Calu3 (cell line): ENCODE measurements around the gene WNT8A. TPM values are rescaled to one million over a fixed set of nuclear protein-coding genes. Genes with fewer than 3 reads are reported as not detected.

Experiments used
- Bru-seq: library from RNA; stranded (reverse); fragments of 400-500 nt; gene quantifications from one replicate; lab custom pipeline; 2021; lab: Mats Ljungman, UMichigan
- BruChase-seq, 2 experiments: library from RNA; stranded (reverse); fragments of 400-500 nt; gene quantifications; one replicate each; lab custom pipeline; 2021; lab: Mats Ljungman, UMichigan
- BruUV-seq: library from RNA; stranded (reverse); fragments of 400-500 nt; replicated peaks from 2 replicates; lab custom pipeline; 2021; lab: Mats Ljungman, UMichigan
- CTCF ChIA-PET: fragments of 300-600 bp; sonication (Branson Sonifier 250); formaldehyde crosslinking; loops from one replicate; lab custom pipeline; 2022; ENCODE audit warnings: antibody characterized with exemption; lab: Charles Lee
- DNase-seq: peaks from one replicate; pipeline ENCODE4 v3.0.0; 2022
- H3K27ac Mint-ChIP-seq: one replicate; pipeline ENCODE4 v1.8.0; 2022; ENCODE audit warnings: mixed read lengths; ENCODE audit not compliant: unreplicated experiment
- H3K27me3 Mint-ChIP-seq: one replicate; pipeline ENCODE4 v1.8.0; 2022; ENCODE audit warnings: mixed read lengths; ENCODE audit not compliant: unreplicated experiment
- H3K36me3 Mint-ChIP-seq: one replicate; pipeline ENCODE4 v1.8.0; 2022; ENCODE audit warnings: mild to moderate bottlenecking, moderate library complexity, mixed read lengths; ENCODE audit not compliant: insufficient read depth, unreplicated experiment
- H3K4me1 Mint-ChIP-seq: one replicate; pipeline ENCODE4 v1.8.0; 2022; ENCODE audit warnings: mild to moderate bottlenecking, low read depth, mixed read lengths; ENCODE audit not compliant: unreplicated experiment
- H3K4me3 Mint-ChIP-seq: one replicate; pipeline ENCODE4 v1.8.0; 2022; ENCODE audit warnings: mild to moderate bottlenecking, low read depth, moderate library complexity, mixed read lengths; ENCODE audit not compliant: unreplicated experiment
- H3K9me3 Mint-ChIP-seq: one replicate; pipeline ENCODE4 v1.8.0; 2022; ENCODE audit warnings: low read depth, mixed read lengths; ENCODE audit not compliant: unreplicated experiment
- CTCF ChIP-seq: fragments of 200-600 bp; IDR thresholded peaks from one replicate; pipeline ENCODE4 v1.8.0; 2022; ENCODE audit warnings: antibody characterized with exemption; ENCODE audit not compliant: unreplicated experiment
- intact Hi-C: fragments of 100-400 bp; cut with micrococcal nuclease; formaldehyde crosslinking; loops from one replicate; pipeline ENCODE4 v1.10.0; 2022; ENCODE audit not compliant: unreplicated experiment
- long read RNA-seq: library from polyadenylated mRNA; stranded (forward); transcript quantifications from one replicate; pipeline ENCODE4 v2.0.0, GENCODE V29; 2022
- total RNA-seq: library from RNA; stranded (reverse); gene quantifications from 2 replicates; pipeline ENCODE4 v1.2.3, GENCODE V29; 2022

WNT8A gene
- total RNA-seq (not detected in 2 replicates), Bru-seq, nascent RNA (not detected), BruChase-seq, experiment 1, labeled RNA remaining after a 6-hour chase (not detected), BruChase-seq, experiment 2, labeled RNA remaining after a 2-hour chase (not detected)
- long read RNA-seq, result 0 reads

GRCh38 chr5:138083702-138084101 lies at the start of gene WNT8A:
TSS of gene WNT8A (plus strand) at chr5:138084033. CDS start at chr5:138084128, 95 bp downstream.
- DNase-seq, result no peak
- H3K27me3 Mint-ChIP-seq, result no peaks in the 10 kb centered on the region
- CTCF ChIA-PET, result interaction anchor here (0.8 kb wide), 1 partner anchor 50 kb away, joined by 3 read pairs; no protein-coding TSS in a partner anchor
- H3K27ac Mint-ChIP-seq, result no peak within 1 kb of the TSS
- no peak for TF ChIP-seq CTCF
- no peak within 1 kb of the TSS for H3K4me3 Mint-ChIP-seq
- H3K9me3 Mint-ChIP-seq, result no peaks in the 10 kb centered on the region
- no peaks in the 10 kb centered on the region for H3K36me3 Mint-ChIP-seq
- intact Hi-C loops, result no loop called here
- BruUV-seq, result no TSS peak
- H3K4me1 Mint-ChIP-seq, result no peaks in the 10 kb centered on the region

DNA sequence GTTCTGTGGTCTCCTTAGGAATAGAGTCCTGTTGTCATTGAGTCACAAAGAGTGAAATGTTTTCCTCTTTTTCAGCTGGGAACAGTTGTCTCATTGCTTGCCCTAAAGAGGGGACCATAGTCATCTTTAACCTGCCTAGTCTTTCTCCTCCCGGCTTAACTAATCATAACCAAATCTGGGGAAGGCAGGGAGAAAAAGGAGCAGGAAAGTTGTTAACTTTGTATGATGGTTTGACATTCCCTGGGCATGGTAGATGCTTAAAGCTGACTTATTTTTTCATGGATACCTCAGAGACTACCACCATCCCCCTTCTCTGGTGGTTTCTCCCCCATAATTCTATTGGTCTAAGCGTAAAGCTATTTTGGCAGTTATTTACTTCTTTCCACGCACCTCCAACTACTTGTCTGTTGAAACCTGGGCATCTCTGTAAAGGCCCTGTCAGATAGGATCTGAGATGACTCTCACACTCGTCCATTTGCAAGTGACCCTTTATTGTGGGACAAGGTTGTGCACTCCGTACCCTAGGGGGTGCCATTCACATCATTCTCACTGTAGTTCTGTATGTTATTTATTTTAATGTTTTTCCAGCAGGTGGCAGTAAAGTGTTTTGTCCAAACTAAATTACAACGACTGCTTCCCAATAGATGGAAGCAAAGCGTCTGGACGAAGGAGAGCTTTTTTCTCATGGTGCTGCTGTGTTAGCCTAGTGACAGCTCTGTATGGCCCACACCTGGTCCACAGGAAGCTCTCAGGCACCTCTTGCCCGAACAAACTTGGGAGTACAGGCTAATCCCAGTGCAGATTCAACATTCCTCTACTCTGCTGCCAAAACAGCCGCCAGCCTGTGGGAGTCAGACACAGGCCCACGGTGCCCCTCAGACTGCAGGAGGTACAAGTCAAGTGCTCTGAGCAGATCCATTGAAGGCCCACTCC lies 48.0 kb upstream of the WNT8A start:
- no peaks in the 10 kb centered on the region for H3K27me3 Mint-ChIP-seq
- H3K27ac Mint-ChIP-seq, result peak overlapping the region; percentile 59
- H3K4me1 Mint-ChIP-seq, result peaks cover 22% of the 10 kb centered on the region
- H3K36me3 Mint-ChIP-seq, result peaks cover 30% of the 10 kb centered on the region
- no TSS peak for BruUV-seq
- CTCF ChIA-PET, result interaction anchor here (0.6 to 1.7 kb wide), 11 partner anchors 10 to 543 kb away, joined by 3 to 20 read pairs (median 3); no protein-coding TSS in a partner anchor
- intact Hi-C loops, result loop anchor here (1.0 kb wide), 2 partner anchors 32 to 97 kb away; no protein-coding TSS in a partner anchor
- no peak overlapping the region for H3K4me3 Mint-ChIP-seq
- H3K9me3 Mint-ChIP-seq, result no peaks in the 10 kb centered on the region
- TF ChIP-seq CTCF, result peak; percentile 87
- DNase-seq, result peak; percentile 80

GRCh38 chr5:138037271-138037670 lies 46.6 kb upstream of the WNT8A start:
- Mint-ChIP-seq H3K4me1 (peaks cover 15% of the 10 kb centered on the region), H3K27me3 (no peaks in the 10 kb centered on the region), H3K27ac (no peak overlapping the region), H3K36me3 (peaks cover 21% of the 10 kb centered on the region), H3K4me3 (no peak overlapping the region), H3K9me3 (no peaks in the 10 kb centered on the region)
- no peak for TF ChIP-seq CTCF
- CTCF ChIA-PET, result no interaction called here
- intact Hi-C loops, result no loop called here
- DNase-seq, result no peak
- no TSS peak for BruUV-seq

- peaks cover 18% of the 10 kb centered on the region for H3K4me1 Mint-ChIP-seq
- BruUV-seq, result no TSS peak
- TF ChIP-seq CTCF, result no peak
- peaks cover 14% of the 10 kb centered on the region for H3K36me3 Mint-ChIP-seq
- no peak overlapping the region for H3K4me3 Mint-ChIP-seq
- no peak for DNase-seq
- intact Hi-C loops, result no loop called here
- H3K27me3 Mint-ChIP-seq, result no peaks in the 10 kb centered on the region
- H3K9me3 Mint-ChIP-seq, result no peaks in the 10 kb centered on the region
- CTCF ChIA-PET, result no interaction called here
- H3K27ac Mint-ChIP-seq, result no peak overlapping the region
These were observed 45.8 kb upstream of the WNT8A start for GRCh38 chr5:138037907-138038633.
